Tibial nerve (tissue), 4 donors: Measurements from ENCODE around the gene ARMC12. TPM values are rescaled to one million over a fixed set of nuclear protein-coding genes. Genes with fewer than 3 reads are reported as not detected.
"Not testable (repeated sequence)": the region's sequence is repeated elsewhere in the genome, so short reads cannot be mapped to it uniquely, and the experiment has no call there.

Experiments
- DNase-seq, 2 donors: peaks; one replicate each; pipeline ENCODE4 v3.0.0-alpha.2; 2019; ENCODE audit warnings: low spot score in 2 of 2
- H3K27ac ChIP-seq, 4 donors: fragments of 200-600 bp; sonication (generic) in 3 of 4; one replicate each; pipeline ENCODE4 v1.5.1; 2017 to 2019; ENCODE audit warnings: mild to moderate bottlenecking in 1 of 4
- H3K27me3 ChIP-seq, 2 donors: fragments of 200-600 bp; sonication (generic) in 1 of 2; one replicate each; pipeline versions ENCODE4 v1.5.1 to v1.6.0; 2017 to 2019
- H3K36me3 ChIP-seq, 3 donors: fragments of 200-600 bp; sonication (generic); one replicate each; pipeline ENCODE4 v1.5.1; 2018 to 2019
- H3K4me1 ChIP-seq, 4 donors: fragments of 200-600 bp; sonication (generic) in 3 of 4; one replicate each; pipeline ENCODE4 v1.5.1; 2017 to 2019
- H3K4me3 ChIP-seq, 4 donors: fragments of 200-600 bp; sonication (generic) in 3 of 4; one replicate each; pipeline ENCODE4 v1.5.1; 2017 to 2019; ENCODE audit warnings: mild to moderate bottlenecking in 1 of 4, moderate library complexity in 1 of 4
- H3K9me3 ChIP-seq, 4 donors: fragments of 200-600 bp; sonication (generic) in 3 of 4; one replicate each; pipeline ENCODE4 v1.5.1; 2017 to 2019
- CTCF ChIP-seq, 5 experiments: fragments of 200-600 bp in 3 of 5; fragments of 450-650 bp in 2 of 5; sonication (generic) in 3 of 5; IDR thresholded peaks; one replicate each; pipeline ENCODE4 v1.5.1; 2016 to 2019; ENCODE audit warnings: antibody characterized with exemption in 5 of 5, mild to moderate bottlenecking in 3 of 5, moderate library complexity in 2 of 5
- EP300 ChIP-seq, 2 donors: sonication (generic); formaldehyde crosslinking; IDR thresholded peaks; one replicate each; pipeline ENCODE4 v1.6.1; 2017; ENCODE audit warnings: antibody characterized with exemption in 2 of 2, mild to moderate bottlenecking in 1 of 2
- POLR2A ChIP-seq, 2 donors: fragments of 450-650 bp; IDR thresholded peaks; one replicate each; pipeline ENCODE4 v1.6.1; 2017; ENCODE audit warnings: antibody characterized with exemption in 2 of 2, mild to moderate bottlenecking in 2 of 2, moderate library complexity in 2 of 2
- WGBS, 2 donors: methylation state at CpG; one replicate each; pipeline ENCODE4 v1.1.5; 2018; 5-methylcytosine and 5-hydroxymethylcytosine counted together
- total RNA-seq, 4 donors: library from RNA; depleted of rRNA; stranded (reverse); fragments of >200 nt; gene quantifications; one replicate each; pipeline ENCODE4 v1.1.0, GENCODE V29; 2016

Gene ARMC12
- 1 to 10 TPM in 2 of 4 donors, not detected in 2; 2.2 to 2.9 TPM for total RNA-seq

- 91 to 96% methylated on average over 6 to 7 of the region's 10 CpGs for WGBS, 2 donors
- no peak for DNase-seq
- TF ChIP-seq POLR2A (IDR thresholded peaks at IDR 0.05) (no peak), CTCF (IDR thresholded peaks at IDR 0.05) (no peak), EP300 (IDR thresholded peaks at IDR 0.05) (no peak)
- Histone ChIP-seq H3K4me1 (peaks cover 5 to 42% (median 26%) of the 10 kb centered on the region in 4 donors), H3K36me3 (no peaks in the 10 kb centered on the region), H3K9me3 (no peaks in the 10 kb centered on the region), H3K27me3 (no peaks in the 10 kb centered on the region), H3K27ac (peak within 1 kb of the TSS; percentile 5 to 100 (median 24)), H3K4me3 (no peak within 1 kb of the TSS)
Measured at GRCh38 chr6:35736982-35737412, at the start of gene ARMC12. Gene ARMC12 (plus strand): TSS chr6:35737032. CDS start chr6:35737109, 77 bp downstream.

DNA sequence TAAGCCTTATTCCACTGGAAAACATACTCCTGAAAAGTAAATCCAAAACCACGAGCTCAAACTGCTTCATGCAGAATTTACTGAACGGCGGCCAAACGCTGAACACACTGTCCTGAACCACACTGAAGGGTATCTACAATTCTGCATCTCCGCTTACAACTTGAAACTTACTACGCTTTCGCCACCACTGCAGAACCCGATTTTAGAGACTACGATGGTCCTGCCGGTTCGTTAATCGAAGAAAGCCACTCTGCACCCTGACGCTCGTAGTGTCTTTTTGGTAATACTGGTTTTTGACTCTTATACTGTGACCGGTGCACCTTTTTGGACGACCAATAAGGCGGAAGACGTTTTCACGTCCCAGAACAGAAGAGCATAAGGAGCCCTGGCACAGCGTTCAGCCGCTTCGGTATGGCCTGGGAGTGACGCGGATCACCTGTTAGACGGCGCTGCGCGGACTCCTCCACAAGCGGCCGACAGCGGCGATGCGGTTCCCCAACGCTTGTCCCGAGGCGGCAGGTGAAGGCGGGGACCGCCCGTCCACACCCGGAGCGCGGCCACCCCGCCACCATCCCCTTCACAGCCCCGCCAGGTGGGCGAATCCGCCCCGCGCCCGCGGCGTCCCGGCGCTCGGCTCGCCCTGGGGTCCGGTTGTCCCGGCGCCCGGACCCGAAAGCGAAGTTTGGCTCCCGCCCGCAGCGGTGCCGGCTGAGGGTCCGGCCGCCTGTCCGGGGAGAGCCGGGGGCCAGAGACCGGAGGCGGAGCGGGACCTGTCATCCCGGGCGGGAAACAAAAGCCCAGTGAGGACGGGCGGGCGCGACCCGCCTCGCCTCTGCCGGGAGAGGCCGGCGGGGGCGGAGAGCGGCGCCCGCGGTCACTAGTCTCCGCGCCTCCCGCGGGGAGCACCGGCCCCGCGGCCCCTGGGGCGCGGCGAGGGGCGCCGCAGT, 48.9 kb upstream of the ARMC12 start:
- Histone ChIP-seq H3K27ac (peak overlapping the region; percentile 99 to 100 (median 100)), H3K4me1 (peaks cover 0 to 57% (median 27%) of the 10 kb centered on the region in 4 donors), H3K4me3 (peak overlapping the region; percentile 66 to 97 (median 86)), H3K36me3 (peaks cover 0 to 21% (median 3%) of the 10 kb centered on the region in 3 donors), H3K27me3 (no peaks in the 10 kb centered on the region), H3K9me3 (no peaks in the 10 kb centered on the region)
- 0 to 1% methylated on average over 50 to 53 of the region's 100 CpGs for WGBS, 2 donors
- TF ChIP-seq CTCF (IDR thresholded peaks at IDR 0.05) (no peak), EP300 (IDR thresholded peaks at IDR 0.05) (peak in 1 of 2 donors; percentile 90)
- peak in 1 of 2 donors; percentile 55 for DNase-seq

DNA sequence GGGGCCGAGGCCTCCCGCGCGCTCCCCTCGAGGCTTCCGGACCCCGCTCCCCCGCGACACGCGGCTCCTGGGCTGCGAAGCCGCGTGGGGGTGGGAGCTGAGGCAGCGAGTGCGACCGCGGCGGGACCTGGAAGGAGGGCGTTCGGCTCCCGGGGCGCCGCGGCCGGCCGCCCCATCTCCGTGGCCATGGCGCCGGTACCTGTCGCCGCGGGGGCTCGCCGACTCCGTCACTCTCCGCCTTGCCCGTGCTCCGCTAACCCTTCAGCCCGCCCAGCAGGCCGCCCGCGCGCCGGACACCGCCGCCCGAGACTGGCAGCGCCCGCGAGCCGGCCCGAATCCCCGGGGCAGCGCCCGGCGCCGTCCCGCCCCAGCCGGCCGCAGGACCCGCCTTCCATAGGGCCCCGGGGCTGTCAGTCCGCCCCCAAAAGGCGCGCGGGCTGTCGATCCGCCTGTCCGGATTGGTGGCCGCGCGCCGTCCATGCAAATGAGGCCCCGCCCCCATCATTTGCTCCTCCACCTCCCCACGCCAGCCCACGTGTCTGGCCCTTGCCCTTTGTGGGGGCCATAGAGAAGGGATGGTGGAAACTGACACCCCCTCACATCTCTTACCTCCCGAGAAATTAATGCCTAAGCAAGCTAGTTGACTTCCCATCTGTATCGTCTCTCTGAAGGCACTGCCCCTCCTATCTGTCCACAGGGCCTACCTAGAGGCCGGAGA, 48.1 kb upstream of the ARMC12 start, which contains the start of gene FKBP5:
TSS of gene FKBP5 (minus strand) at position 311 of the 718 bp plus-strand sequence. CDS start 46,091 bp downstream, outside the sequence.
- WGBS, 2 donors: 3 to 7% methylated on average over 37 to 41 of the region's 80 CpGs
- Histone ChIP-seq H3K36me3 (peaks cover 0 to 13% (median 1%) of the 10 kb centered on the region in 3 donors), H3K27me3 (no peaks in the 10 kb centered on the region), H3K9me3 (peaks cover 0 to under 1% (median 0%) of the 10 kb centered on the region in 4 donors), H3K27ac (peak within 1 kb of the TSS; percentile 99 to 100 (median 100)), H3K4me1 (peaks cover 0 to 49% (median 27%) of the 10 kb centered on the region in 4 donors), H3K4me3 (peak within 1 kb of the TSS; percentile 66 to 97 (median 86))
- peak; percentile 95 to 97 for DNase-seq
- peak in 1 of 2 donors; percentile 91 for TF ChIP-seq EP300 (IDR thresholded peaks at IDR 0.05)
- peak; percentile 99 for TF ChIP-seq POLR2A (IDR thresholded peaks at IDR 0.05)
- TF ChIP-seq CTCF (IDR thresholded peaks at IDR 0.05): peak in 1 of 5 experiments; percentile 45

DNA sequence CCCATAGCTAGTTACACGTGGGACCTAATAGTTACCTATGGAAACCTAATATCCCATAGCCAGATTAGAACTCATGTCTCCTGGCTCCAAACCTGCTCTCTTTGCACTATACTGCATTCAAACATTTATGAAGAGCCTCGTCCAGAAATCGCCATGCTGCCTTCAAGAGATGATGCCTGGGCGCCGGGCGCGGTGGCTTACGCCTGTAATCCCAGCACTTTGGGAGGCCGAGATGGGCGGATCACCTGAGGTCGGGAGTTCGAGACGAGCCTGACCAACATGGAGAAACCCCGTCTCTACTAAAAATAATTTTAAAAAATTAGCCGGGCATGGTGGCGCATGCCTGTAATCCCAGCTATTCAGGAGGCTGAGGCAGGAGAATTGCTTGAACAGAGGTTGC, 46.8 kb upstream of the ARMC12 start:
- not testable (repeated sequence) for H3K9me3 ChIP-seq, DNase-seq, H3K36me3 ChIP-seq, H3K27me3 ChIP-seq, H3K4me3 ChIP-seq
- Histone ChIP-seq H3K4me1 (peaks cover 0 to 36% (median 26%) of the 10 kb centered on the region in 4 donors), H3K27ac (peak overlapping the region; percentile 95 to 100 (median 99))
- WGBS, 2 donors: 94 to 98% methylated on average over 16 of the region's 16 CpGs

- WGBS, 2 donors: 91 to 92% methylated on average over 9 of the region's 9 CpGs
- TF ChIP-seq POLR2A (IDR thresholded peaks at IDR 0.05) (no peak), EP300 (IDR thresholded peaks at IDR 0.05) (no peak), CTCF (IDR thresholded peaks at IDR 0.05) (no peak)
- Histone ChIP-seq H3K27ac (peak overlapping the region; percentile 95 to 100 (median 99)), H3K27me3 (no peaks in the 10 kb centered on the region), H3K4me1 (peaks cover 0 to 36% (median 26%) of the 10 kb centered on the region in 4 donors), H3K36me3 (no peaks in the 10 kb centered on the region), H3K4me3 (no peak overlapping the region), H3K9me3 (peaks cover 0 to 5% (median 0%) of the 10 kb centered on the region in 4 donors)
- no peak for DNase-seq
Measured at GRCh38 chr6:35690484-35690883, 46.3 kb upstream of the ARMC12 start.
